GM13976 (cell line): ENCODE data around the gene KIAA1191.

Source experiments
- DNase-seq: peaks from one replicate; pipeline ENCODE4 v3.0.0; 2012; ENCODE audit warnings: low spot score
- CTCF ChIP-seq: IDR thresholded peaks from 2 replicates; pipeline ENCODE4 v1.5.1; 2012; ENCODE audit warnings: borderline replicate concordance, mild to moderate bottlenecking; ENCODE audit not compliant: insufficient read depth; ENCODE audit errors: extremely low read depth, missing control alignments, control extremely low read depth
- in situ Hi-C: fragments of 300-500 bp; cut with MboI; formaldehyde crosslinking; loops from one replicate; pipeline ENCODE4 v1.12.0; 2022; ENCODE audit warnings: low sequenced_read_pairs, mixed read lengths, inconsistent platforms; ENCODE audit not compliant: unreplicated experiment

Gene KIAA1191

DNA sequence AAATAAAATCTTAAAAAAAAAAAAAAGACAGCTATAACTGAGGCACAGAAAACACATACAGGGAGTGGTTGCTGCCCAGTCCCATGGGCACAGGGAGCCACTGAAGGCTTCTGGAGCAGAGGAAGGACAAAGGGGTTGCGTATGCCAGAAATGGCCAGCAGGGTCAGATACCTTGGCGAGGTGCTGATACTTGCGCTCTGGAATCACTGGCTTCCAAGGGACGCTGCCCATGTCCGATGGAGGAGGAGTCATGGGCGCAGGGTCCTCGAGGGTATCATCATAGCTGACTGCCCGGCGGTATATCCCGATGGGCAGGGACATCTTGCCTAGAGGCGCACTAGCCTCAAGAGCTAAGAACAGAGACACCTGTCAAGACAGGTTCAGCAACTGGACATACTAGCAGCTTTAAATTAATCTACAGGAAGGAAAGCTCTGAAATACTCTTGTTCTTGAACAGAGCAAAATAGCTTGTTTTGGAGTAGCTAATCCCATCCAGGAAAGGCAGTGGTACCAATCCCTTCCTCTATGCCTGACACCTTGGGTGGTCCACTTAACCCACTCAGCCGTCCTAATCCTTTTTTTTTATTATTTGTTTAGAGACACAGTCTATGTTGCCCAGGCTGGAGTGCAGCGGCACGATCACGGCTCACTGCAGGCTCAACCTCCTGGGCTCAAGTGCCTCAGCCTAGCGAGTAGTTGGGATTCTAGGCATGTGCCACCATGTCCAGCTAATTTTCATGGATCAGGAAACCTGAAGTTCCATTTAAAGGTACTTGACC, 6.0 kb downstream of the KIAA1191 start:
- in situ Hi-C loops: no loop called here
- TF ChIP-seq CTCF: no peak

GRCh38 chr5:176353533-176353932, 8.0 kb downstream of the KIAA1191 start:
- in situ Hi-C loops: no loop called here
- no peak for DNase-seq
- TF ChIP-seq CTCF: no peak

More for the DNA sequence above, 6.0 kb downstream of the KIAA1191 start:
- DNase-seq: no peak

DNA sequence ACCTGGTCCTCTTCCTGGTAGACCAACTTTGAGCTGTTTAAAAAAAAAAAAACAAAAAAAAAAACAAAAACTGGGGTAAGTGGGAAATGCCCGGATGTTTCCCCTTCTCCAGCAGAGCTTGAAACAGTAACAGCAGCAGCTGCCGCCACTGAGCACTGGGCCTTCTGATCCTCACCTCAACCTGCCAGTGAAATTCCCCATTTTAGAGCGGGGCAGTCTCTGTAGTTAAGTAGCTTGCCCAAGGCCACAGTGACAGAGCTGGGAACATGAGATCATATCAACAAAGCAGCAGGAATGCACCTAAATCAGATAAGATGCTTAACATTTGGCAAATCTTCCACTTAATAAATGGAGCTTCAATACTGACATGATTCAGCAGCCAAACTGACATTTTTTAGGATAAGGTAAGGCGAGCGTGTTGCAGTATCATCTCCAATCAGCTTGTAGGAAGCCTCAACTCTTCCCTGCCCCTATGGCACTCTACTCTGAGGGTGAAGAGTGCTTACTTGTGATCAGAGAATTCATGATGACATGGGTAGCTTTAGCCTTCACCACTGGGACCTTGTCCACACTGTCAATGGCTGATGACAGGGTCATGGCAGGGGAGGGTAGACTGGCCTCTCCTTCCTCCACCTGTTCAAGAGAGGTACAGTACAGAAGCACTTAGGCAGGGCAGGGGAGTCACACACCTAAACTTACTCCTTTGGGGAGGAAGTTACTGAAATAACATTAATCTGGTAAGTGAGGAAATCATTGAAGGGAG, 9.3 kb downstream of the KIAA1191 start:
- DNase-seq: no peak
- no peak for TF ChIP-seq CTCF
- in situ Hi-C loops: no loop called here

DNA sequence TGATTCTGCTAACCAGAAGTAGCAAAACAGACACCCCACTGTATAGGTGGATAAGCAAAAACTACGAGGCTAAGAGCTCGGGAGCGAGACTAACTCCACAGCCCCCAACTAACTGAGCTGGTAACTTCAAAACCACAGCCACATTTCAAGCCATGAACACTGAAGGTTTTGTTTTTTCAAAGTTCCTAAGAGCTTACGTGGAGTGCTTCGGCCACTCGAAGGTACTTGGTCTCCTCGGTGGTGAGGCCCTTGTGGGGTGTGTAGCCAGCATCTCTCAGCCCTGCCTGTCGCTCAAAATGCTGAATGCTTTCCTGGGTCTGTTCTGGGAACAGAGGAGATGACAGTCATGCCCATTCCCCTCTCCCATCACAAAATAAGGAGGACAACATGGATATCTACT, 11.1 kb downstream of the KIAA1191 start:
- no peak for DNase-seq
- TF ChIP-seq CTCF: no peak
- in situ Hi-C loops: no loop called here

DNA sequence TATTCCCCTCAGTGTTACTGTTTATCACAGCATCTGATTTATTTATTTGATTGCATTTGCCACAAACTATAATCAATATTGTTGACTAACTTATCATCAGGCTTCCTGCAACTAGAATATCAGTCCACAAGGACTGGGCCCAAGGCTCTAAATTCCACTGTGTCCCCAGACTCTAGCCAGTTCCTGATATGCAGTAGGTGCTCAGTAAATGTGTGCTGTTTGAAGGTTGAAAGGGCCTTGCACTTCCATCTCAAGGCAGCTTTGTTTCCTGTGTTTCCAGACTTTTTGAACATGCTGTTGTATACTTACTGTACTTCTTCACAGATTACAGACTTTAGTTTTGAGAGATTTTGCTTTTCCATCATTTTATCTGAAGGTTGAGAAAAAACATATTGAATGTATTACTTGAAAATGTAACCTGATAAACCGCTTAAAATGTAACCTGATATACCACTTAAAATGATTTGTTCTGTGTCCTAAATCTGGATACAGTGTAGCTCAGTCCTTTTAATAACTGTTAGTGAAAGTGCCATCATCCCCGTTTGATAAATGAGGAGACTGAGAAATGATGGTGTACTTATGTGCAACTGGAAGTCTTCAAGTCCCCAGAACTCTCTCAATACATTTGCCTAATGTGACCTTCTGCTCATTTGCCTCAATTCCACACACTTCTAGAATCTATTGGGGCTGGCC, 18.7 kb downstream of the KIAA1191 start:
- TF ChIP-seq CTCF: no peak
- in situ Hi-C loops: no loop called here
- DNase-seq: no peak

DNA sequence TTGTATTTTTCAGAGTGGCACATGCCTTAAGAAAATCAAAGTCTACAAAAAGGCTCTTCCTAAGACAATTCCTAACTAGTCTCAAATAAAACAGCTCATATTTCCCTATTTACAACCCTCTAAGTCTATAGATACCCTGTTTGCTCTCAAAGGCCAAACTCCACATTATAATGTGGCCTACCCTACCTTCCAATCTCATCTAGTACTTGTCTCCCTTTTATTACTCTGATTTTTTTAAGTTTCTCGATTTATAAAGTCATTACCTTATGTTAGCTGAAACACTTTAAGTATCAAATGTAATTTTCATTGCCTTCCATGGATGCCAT, 19.4 kb downstream of the KIAA1191 start:
- in situ Hi-C loops: no loop called here
- TF ChIP-seq CTCF: no peak
- no peak for DNase-seq
